Activated CD4-positive, alpha-beta memory T cell treated with anti-CD3 and anti-CD28 coated beads for 36 hours (primary cell): ENCODE data around the gene CCR7. TPM values are rescaled to one million over a fixed set of nuclear protein-coding genes. Genes with fewer than 3 reads are reported as not detected.

Experiments
- CTCF ChIA-PET: fragments of 350-600 bp; sonication (Branson Sonifier 250); formaldehyde crosslinking; loops from one replicate; lab custom pipeline; 2021; ENCODE audit warnings: antibody characterized with exemption, inconsistent platforms; lab: Charles Lee
- POLR2A ChIA-PET: fragments of 350-600 bp; sonication (Branson Sonifier 250); formaldehyde crosslinking; loops from one replicate; lab custom pipeline; 2021; ENCODE audit warnings: antibody characterized with exemption; lab: Charles Lee
- DNase-seq: peaks from one replicate; pipeline ENCODE4 v3.0.0-alpha.2; 2020
- H3K27ac Mint-ChIP-seq: one replicate; pipeline ENCODE4 v1.8.0; 2021; ENCODE audit warnings: mixed read lengths
- H3K27me3 Mint-ChIP-seq: one replicate; pipeline ENCODE4 v1.8.0; 2021; ENCODE audit warnings: mixed read lengths
- H3K36me3 Mint-ChIP-seq: one replicate; pipeline ENCODE4 v1.8.0; 2021; ENCODE audit warnings: mixed read lengths
- H3K4me1 Mint-ChIP-seq: one replicate; pipeline ENCODE4 v1.8.0; 2021; ENCODE audit warnings: low read depth, mixed read lengths
- H3K4me3 Mint-ChIP-seq: one replicate; pipeline ENCODE4 v1.8.0; 2021; ENCODE audit warnings: mild to moderate bottlenecking, mixed read lengths
- H3K9me3 Mint-ChIP-seq: one replicate; pipeline ENCODE4 v1.8.0; 2021; ENCODE audit warnings: mixed read lengths
- intact Hi-C: fragments of 100-400 bp; cut with micrococcal nuclease; formaldehyde crosslinking; loops from one replicate; pipeline ENCODE4 v1.15.1; 2023
- total RNA-seq, 2 experiments: library from RNA; stranded (reverse); gene quantifications; one replicate each; pipeline ENCODE4 v1.2.3, GENCODE V29; 2021

CCR7 gene
- total RNA-seq, 2 experiments from 2014 or later, result 137 to 145 TPM

DNA sequence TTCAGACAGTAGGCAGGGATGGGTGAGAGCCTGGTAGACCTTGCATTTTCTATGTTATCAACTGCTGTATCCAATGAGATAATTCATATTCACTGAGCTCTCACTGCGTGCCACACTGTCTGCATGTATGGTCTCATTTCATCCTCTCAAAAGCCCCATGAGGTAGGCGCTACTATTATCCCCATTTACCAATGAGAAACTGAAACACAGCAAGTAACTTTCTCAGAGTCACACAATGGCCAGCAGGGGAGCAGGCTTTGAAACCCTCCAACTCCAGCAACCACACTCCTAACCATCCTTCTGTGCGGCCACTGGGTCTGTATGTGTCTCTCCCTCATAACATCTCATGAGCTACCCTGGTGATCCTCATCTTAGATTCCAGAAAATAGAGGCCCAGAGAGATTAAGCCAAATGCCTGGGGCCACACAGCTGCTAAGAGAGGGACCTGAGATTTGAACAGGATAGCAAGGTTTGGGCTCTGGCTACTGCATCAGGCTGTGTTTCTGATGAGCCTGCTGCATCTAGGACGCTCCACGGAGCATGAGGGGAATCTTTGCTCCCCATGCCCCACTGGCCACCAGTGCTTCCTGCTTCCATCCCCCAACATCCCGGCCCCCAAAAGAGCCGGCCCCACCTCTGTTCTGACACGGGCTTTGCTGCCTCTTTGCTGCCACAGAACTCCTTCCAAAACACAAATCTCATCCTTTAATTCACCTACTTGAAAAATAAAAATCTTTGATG is 3.2 kb downstream of the CCR7 start:
- Mint-ChIP-seq H3K36me3 (peaks cover 79% of the 10 kb centered on the region), H3K4me3 (peak overlapping the region; percentile 93), H3K27me3 (no peaks in the 10 kb centered on the region), H3K27ac (peak overlapping the region; percentile 96), H3K9me3 (no peaks in the 10 kb centered on the region), H3K4me1 (peaks cover 72% of the 10 kb centered on the region)
- peak; percentile 84 for DNase-seq
- POLR2A ChIA-PET, result interaction anchor here (0.5 to 8.2 kb wide), 26 partner anchors 10 to 1117 kb away, joined by 3 to 169 read pairs (median 7); partner anchors contain the start of genes SMARCE1, TOP2A and WIPF2
- intact Hi-C loops, result loop anchor here (1.0 to 5.0 kb wide), 12 partner anchors 15 to 1125 kb away; partner anchors contain the start of gene EIF1
- CTCF ChIA-PET, result interaction anchor here (0.7 to 18.5 kb wide), 20 partner anchors 13 to 988 kb away, joined by 3 to 392 read pairs (median 14); partner anchors contain the start of genes GJD3, SMARCE1 and TOP2A

DNA sequence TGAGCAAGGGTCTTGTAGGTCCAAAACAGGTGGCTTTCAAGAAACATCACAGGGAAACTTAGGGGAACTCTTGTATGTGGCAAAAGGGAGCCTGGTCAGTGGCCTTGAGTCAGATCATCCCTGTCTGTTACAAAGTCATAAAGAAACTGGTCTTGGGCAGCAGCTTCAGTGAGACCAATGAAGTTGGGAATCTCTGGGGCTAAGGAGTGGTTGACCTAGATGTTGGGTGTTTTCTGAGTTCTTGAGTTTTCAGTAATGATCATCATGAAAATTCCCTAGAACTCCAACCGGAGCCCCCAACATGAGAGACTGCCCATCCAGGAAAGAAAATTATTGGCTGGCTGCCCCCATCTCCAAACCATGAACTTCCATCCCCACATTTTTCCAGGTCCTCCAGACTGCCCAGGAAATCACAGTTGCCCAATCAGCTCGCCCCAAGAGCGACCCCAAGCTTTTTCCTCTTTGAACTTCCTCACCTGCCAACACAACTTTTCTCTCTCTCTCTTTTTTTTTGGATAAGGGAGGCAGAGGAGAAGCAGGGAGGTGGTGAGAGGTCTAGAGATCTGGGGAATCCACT is 3.9 kb downstream of the CCR7 start:
- DNase-seq, result no peak
- ChIA-PET POLR2A (interaction anchor here (0.5 to 8.2 kb wide), 25 partner anchors 11 to 1117 kb away, joined by 3 to 169 read pairs (median 8); partner anchors contain the start of genes SMARCE1, TOP2A and WIPF2), CTCF (interaction anchor here (0.6 to 18.5 kb wide), 40 partner anchors 8 to 988 kb away, joined by 3 to 392 read pairs (median 8); partner anchors contain the start of genes GJD3, IGFBP4, SMARCE1 and TOP2A)
- no peaks in the 10 kb centered on the region for H3K27me3 Mint-ChIP-seq
- H3K36me3 Mint-ChIP-seq, result peaks cover 86% of the 10 kb centered on the region
- no peaks in the 10 kb centered on the region for H3K9me3 Mint-ChIP-seq
- intact Hi-C loops, result loop anchor here (1.0 to 5.0 kb wide), 9 partner anchors 20 to 1126 kb away; partner anchors contain the start of gene EIF1
- peak overlapping the region; percentile 93 for H3K4me3 Mint-ChIP-seq
- H3K4me1 Mint-ChIP-seq, result peaks cover 77% of the 10 kb centered on the region
- H3K27ac Mint-ChIP-seq, result peak overlapping the region; percentile 96

DNA sequence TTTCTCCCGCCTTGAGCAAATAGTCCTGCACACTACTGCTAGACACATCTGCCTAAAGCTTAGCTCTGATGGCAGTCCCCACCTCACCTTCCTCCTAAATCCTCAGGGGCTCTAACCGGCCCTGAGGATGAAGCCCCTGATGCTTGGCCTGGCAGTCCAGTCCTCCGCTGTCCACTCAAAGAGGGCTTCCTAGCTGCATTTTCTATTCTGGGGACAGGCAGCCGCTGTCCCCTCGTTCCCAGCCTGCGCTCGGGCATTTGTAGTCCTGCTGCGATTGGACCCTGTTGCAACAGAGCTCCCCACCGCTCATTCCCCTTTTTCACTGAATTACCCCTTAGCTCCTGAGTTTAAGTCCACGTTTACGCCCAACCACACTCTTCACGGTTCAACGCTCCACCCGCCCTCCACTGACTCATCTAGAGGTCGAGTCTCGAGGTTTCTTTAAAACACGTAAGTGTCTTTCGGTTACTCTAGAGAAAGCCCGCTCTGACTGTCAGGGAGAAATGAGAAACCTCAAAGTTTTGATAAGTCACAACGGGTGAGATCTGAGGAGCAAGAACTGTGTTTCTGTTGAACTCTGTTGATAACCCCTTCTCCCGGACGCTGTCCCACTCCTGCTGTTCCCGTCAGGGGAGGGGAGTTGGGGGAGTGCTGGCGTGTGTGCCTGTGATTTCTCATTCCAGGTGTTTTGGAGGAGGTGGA is 4.5 kb downstream of the CCR7 start:
- H3K9me3 Mint-ChIP-seq, result no peaks in the 10 kb centered on the region
- no peaks in the 10 kb centered on the region for H3K27me3 Mint-ChIP-seq
- peak overlapping the region; percentile 93 for H3K4me3 Mint-ChIP-seq
- peaks cover 77% of the 10 kb centered on the region for H3K4me1 Mint-ChIP-seq
- CTCF ChIA-PET, result interaction anchor here (0.6 to 18.5 kb wide), 58 partner anchors 9 to 1105 kb away, joined by 3 to 392 read pairs (median 6); partner anchors contain the start of genes GJD3, IGFBP4, SMARCE1 and TOP2A
- peaks cover 92% of the 10 kb centered on the region for H3K36me3 Mint-ChIP-seq
- peak; percentile 91 for DNase-seq
- intact Hi-C loops, result loop anchor here (1.0 to 5.0 kb wide), 11 partner anchors 11 to 1127 kb away; partner anchors contain the start of gene EIF1
- H3K27ac Mint-ChIP-seq, result peak overlapping the region; percentile 96
- POLR2A ChIA-PET, result interaction anchor here (0.6 to 8.2 kb wide), 21 partner anchors 11 to 666 kb away, joined by 3 to 169 read pairs (median 10); partner anchors contain the start of genes SMARCE1, TOP2A and WIPF2

DNA sequence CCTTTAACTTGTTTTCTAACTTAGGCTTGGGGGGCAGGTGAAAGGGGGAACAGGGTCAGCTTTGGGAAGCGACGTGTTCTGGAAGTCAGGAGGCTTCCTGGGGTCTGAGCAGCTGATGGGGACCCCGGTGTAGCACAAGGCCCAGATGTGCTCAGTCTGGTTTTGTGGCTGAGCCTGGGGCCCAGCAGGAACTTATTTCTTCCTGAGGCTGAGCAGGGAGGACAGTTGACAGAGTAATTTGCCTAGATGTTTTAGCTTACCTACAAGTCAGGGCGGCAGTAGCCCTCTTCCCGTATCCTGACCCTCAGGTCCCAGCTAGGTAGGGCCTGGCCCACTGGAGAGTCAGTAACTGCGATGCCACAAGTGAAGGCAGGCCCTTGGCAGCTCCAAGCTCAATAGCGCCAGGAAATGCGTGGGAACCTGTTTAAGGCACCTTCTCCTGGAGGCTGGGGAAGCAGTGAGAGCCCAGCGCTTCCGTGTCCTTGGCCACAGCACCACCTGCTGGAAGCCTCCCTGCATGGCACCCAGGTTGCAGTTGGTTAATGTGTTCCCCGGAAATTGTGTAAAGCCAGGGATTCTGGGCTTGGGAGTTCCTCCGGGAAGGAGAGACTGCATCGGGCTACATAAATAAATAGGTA is 5.2 kb downstream of the CCR7 start:
- peaks cover 97% of the 10 kb centered on the region for H3K36me3 Mint-ChIP-seq
- intact Hi-C loops, result loop anchor here (1.0 to 5.0 kb wide), 4 partner anchors 11 to 1127 kb away; partner anchors contain the start of gene EIF1

DNA sequence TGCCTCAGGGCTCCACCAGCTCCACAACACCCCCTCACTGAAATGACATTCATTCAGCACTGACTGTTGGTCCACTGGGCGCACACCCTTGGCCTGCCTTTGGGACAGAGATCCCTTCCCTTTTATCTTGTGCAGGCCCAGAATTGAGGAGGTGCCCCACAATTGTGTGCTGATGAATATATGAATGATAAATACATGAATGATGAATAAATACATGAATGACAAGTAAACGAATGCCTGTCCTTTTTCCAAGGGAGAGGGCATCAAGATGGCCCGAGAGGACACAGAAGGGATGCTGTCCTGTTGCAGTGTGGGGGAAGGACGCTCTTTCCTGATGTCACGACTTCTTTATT is 5.7 kb downstream of the CCR7 start:
- ChIA-PET POLR2A (interaction anchor here (0.6 to 8.2 kb wide), 12 partner anchors 9 to 415 kb away, joined by 3 to 169 read pairs (median 23); partner anchors contain the start of gene SMARCE1), CTCF (interaction anchor here (0.6 to 18.5 kb wide), 46 partner anchors 10 to 422 kb away, joined by 3 to 392 read pairs (median 7); partner anchors contain the start of genes GJD3, IGFBP4, KRT24 and TOP2A)
- H3K36me3 Mint-ChIP-seq, result peaks cover 97% of the 10 kb centered on the region
- H3K4me3 Mint-ChIP-seq, result peak overlapping the region; percentile 93
- H3K27me3 Mint-ChIP-seq, result no peaks in the 10 kb centered on the region
- intact Hi-C loops, result no loop called here
- no peaks in the 10 kb centered on the region for H3K9me3 Mint-ChIP-seq
- peak overlapping the region; percentile 96 for H3K27ac Mint-ChIP-seq
- DNase-seq, result peak; percentile 8
- peaks cover 84% of the 10 kb centered on the region for H3K4me1 Mint-ChIP-seq

More for the DNA sequence above, 5.2 kb downstream of the CCR7 start:
- H3K9me3 Mint-ChIP-seq, result no peaks in the 10 kb centered on the region
- CTCF ChIA-PET, result interaction anchor here (0.6 to 18.5 kb wide), 56 partner anchors 10 to 1106 kb away, joined by 3 to 392 read pairs (median 6); partner anchors contain the start of genes GJD3, IGFBP4 and TOP2A
- POLR2A ChIA-PET, result interaction anchor here (0.6 to 8.2 kb wide), 19 partner anchors 10 to 416 kb away, joined by 3 to 169 read pairs (median 10); partner anchors contain the start of genes SMARCE1 and TOP2A
- peak overlapping the region; percentile 96 for H3K27ac Mint-ChIP-seq
- DNase-seq, result peak; percentile 90
- H3K4me1 Mint-ChIP-seq, result peaks cover 80% of the 10 kb centered on the region
- H3K27me3 Mint-ChIP-seq, result no peaks in the 10 kb centered on the region
- H3K4me3 Mint-ChIP-seq, result peak overlapping the region; percentile 93

DNA sequence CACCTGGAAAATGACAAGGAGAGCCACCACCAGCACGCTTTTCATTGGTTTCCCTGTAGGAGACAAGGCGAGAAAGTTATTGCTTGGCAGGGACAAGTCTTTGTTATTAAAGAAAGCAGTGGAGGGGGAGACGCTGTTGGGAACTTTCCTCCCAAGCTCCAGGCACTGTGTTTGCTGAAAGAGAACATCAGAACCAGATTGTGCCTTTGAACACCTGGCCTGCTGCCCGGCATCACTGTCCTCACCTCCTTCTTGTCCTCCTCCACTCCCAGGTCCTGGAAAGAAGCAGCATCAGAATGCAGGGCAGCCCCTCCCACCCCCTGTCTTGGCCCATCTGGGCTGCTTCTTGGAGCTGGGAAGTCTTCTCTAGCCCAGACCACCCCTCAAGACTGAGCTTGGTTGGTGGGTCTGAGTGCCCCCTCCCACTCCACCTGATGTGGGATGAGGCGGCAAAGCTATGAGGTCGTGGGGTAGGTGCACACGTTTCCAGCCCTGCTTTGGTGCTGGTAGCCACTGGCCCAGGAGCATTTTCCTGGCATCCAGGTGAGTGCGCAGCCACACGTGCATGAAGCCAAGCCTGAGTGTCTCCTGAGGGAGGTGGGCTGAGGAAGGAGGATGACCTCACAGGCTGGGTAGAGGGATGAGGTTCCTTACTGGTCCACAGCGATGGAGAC is 6.2 kb downstream of the CCR7 start:
- peak overlapping the region; percentile 9 for H3K4me3 Mint-ChIP-seq
- H3K9me3 Mint-ChIP-seq, result no peaks in the 10 kb centered on the region
- no peaks in the 10 kb centered on the region for H3K27me3 Mint-ChIP-seq
- H3K4me1 Mint-ChIP-seq, result peaks cover 89% of the 10 kb centered on the region
- H3K36me3 Mint-ChIP-seq, result peaks cover 97% of the 10 kb centered on the region
- CTCF ChIA-PET, result interaction anchor here (0.6 to 18.5 kb wide), 17 partner anchors 10 to 341 kb away, joined by 3 to 392 read pairs (median 21); partner anchors contain the start of genes GJD3, IGFBP4, KRT24 and TOP2A
- intact Hi-C loops, result no loop called here
- POLR2A ChIA-PET, result interaction anchor here (0.9 to 8.2 kb wide), 5 partner anchors 9 to 52 kb away, joined by 4 to 169 read pairs (median 104); no protein-coding TSS in a partner anchor
- no peak for DNase-seq
- H3K27ac Mint-ChIP-seq, result peak overlapping the region; percentile 96

DNA sequence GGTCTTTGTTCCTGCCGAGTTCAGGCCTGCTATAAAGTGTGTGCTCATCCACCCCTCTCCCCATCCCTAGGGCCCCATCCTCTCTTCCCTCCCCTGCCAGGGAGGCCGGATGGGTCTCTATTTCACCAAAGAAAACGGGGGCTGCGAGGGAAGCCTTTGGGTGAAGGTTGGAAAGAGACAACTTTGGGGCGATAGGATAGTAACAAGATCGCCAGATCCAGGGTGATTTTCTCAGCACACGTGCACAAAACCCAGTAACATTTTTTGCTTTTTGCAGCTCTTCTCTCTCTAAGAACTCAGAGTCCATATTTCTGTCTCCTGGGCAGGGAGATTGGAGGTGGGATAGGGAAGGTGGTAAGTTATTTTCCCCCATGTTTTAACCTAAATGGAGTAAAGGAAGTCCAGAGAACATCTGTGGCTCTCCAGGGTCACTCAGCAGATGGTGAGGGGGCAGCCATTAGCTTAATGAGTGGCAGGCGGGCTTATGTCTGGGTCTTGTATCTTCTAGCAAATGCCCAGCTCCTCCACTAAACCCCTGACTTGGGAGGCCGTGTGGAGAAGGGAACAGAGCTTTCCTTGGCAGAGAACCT is 6.9 kb downstream of the CCR7 start:
- Mint-ChIP-seq H3K36me3 (peaks cover 97% of the 10 kb centered on the region), H3K9me3 (no peaks in the 10 kb centered on the region), H3K27me3 (no peaks in the 10 kb centered on the region), H3K4me3 (peak overlapping the region; percentile 9), H3K4me1 (peaks cover 89% of the 10 kb centered on the region), H3K27ac (peak overlapping the region; percentile 59)
- intact Hi-C loops, result no loop called here
- no peak for DNase-seq
- POLR2A ChIA-PET, result interaction anchor here (0.9 to 8.2 kb wide), 4 partner anchors 11 to 53 kb away, joined by 4 to 169 read pairs (median 135); no protein-coding TSS in a partner anchor
- CTCF ChIA-PET, result interaction anchor here (2.4 to 18.5 kb wide), 8 partner anchors 9 to 200 kb away, joined by 10 to 392 read pairs (median 33); partner anchors contain the start of gene GJD3

DNA sequence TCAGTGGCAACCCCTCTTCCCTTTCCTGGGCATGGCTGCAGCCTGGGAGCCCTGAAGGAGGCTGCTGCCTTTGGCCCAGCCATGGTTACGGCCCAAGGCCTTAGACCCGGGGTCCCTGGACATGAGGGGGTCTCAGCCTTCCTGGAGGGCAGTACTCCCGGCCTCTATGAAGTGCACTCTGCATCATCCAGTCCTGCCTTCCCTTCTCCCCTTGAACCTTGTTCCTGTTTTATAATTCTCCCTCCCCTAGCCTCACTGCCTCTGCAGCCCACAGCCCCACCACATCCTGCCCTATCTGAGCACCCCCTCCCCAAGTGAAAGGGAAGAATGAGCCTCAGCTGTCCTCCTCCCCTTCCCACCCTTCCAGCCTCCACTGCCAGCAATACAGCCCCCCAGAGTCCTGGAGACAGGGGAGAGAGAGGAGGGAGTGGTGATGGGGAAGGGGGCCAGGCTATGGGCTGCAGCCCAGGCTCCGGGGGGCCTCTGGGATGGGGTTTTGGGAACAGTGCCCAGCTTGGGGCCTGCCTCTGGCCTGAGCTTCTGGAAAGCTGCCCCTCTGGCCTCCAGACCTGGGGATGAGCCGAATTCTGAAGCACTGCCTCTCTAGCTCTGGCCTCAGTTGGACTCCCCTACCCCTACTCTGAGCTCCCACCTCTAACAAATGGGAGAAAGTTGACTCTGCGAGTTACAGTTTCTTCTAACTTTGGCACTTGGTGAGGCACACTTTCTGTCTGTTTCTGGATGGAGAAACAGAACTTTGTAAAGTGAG is 7.6 kb downstream of the CCR7 start:
- Mint-ChIP-seq H3K4me3 (peak overlapping the region; percentile 26), H3K4me1 (peaks cover 89% of the 10 kb centered on the region)

DNA sequence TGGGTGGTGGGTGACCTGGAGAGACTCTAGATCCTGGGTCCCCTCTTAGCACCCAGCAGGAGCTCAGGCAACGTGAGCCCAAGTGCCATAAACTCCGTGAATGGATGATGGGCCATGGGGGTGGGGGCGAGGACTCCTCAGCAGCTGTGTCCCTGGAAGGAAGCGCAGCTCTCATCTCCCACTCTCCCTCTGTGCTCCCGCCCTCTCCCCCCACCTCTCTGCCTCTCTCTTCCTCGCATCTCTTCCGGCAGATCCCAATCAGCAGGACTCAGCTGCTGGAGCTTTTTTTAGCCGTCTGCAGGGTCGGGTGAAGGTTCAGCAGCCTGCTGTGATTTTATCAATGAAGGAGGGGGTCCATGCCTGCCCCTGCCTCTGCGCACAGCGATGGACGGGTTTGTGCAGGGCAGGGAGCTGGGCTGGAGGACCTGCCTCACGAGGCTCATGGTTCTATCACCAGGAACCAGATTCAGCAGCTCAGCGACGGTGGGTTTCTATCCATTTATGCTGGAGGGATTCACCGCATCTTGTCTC is 8.3 kb downstream of the CCR7 start:
- Mint-ChIP-seq H3K36me3 (peaks cover 95% of the 10 kb centered on the region), H3K4me3 (peak overlapping the region; percentile 13), H3K9me3 (no peaks in the 10 kb centered on the region), H3K27me3 (no peaks in the 10 kb centered on the region), H3K27ac (peak overlapping the region; percentile 50), H3K4me1 (peaks cover 89% of the 10 kb centered on the region)
- intact Hi-C loops, result no loop called here
- DNase-seq, result peak; percentile 9
- ChIA-PET POLR2A (interaction anchor here (0.6 to 5.5 kb wide), 5 partner anchors 10 to 96 kb away, joined by 3 to 56 read pairs (median 4); no protein-coding TSS in a partner anchor), CTCF (interaction anchor here (2.1 to 18.5 kb wide), 4 partner anchors 8 to 194 kb away, joined by 8 to 392 read pairs (median 64); partner anchors contain the start of gene GJD3)

More for the DNA sequence above, 7.6 kb downstream of the CCR7 start:
- ChIA-PET POLR2A (interaction anchor here (0.8 kb wide), 1 partner anchor 96 kb away, joined by 3 read pairs; no protein-coding TSS in a partner anchor), CTCF (interaction anchor here (3.8 to 18.5 kb wide), 5 partner anchors 9 to 194 kb away, joined by 27 to 392 read pairs (median 88); partner anchors contain the start of gene GJD3)
- Mint-ChIP-seq H3K9me3 (no peaks in the 10 kb centered on the region), H3K27me3 (no peaks in the 10 kb centered on the region), H3K36me3 (peaks cover 95% of the 10 kb centered on the region), H3K27ac (peak overlapping the region; percentile 59)
- intact Hi-C loops, result no loop called here
- DNase-seq, result peak; percentile 8
